Measurements from ENCODE around the gene RTP1. TPM values are rescaled to one million over a fixed set of nuclear protein-coding genes. Genes with fewer than 3 reads are reported as not detected.

Gene RTP1
- total RNA-seq, 1 experiment from 2014 or later = not detected

DNA sequence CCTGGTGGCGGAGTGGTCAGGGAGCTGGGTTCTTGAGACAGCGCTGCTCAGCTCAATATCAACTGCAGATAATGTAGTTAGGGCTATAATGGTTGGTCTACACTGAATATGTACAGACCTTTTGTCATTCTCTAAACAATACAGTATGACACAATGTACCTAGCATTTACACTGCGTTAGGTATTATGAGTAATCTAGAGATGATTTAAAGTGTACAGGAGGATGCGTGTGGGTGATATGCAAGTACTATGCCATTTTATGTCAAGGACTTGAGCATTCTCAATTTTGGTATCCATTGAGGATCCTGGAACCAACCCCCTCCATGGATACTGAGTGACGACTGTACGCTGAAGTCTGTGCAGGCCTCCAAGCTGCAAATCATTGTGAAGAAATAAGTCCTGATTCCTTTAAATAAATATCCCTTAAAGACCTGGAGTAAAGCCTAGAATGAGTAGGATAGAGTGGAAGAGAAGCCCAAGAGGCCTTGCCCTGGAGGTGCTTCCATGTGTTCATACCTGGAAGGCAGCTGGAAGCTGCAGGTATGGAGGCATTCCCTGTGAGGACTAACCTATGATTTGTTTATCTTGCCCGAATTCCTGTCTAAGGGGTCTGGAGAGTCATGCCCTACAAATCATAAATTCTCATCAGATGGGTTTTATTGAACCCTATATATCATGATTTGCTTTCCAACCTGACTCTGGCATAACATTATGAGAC lies 15.7 kb upstream of the RTP1 start:
- CTCF ChIA-PET = no interaction called here
- Histone ChIP-seq H3K9me3 (ENCODE audit: insufficient read depth, low read depth) (no peaks in the 10 kb centered on the region), H2AFZ (no peak overlapping the region), H3K4me2 (no peak overlapping the region), H3K79me2 (ENCODE audit: low read depth) (no peaks in the 10 kb centered on the region), H3K36me3 (ENCODE audit: low read depth) (no peaks in the 10 kb centered on the region), H3K4me3 (no peak overlapping the region), H3K27ac (no peak overlapping the region), H3K9me2 (ENCODE audit: insufficient read depth) (no peaks in the 10 kb centered on the region), H3F3A (ENCODE audit: insufficient read depth, low read depth) (peaks cover 19% of the 10 kb centered on the region), H3K4me1 (replicated peaks; ENCODE audit: insufficient read depth) (peaks cover 20% of the 10 kb centered on the region), H4K20me1 (ENCODE audit: insufficient read depth) (no peaks in the 10 kb centered on the region), H3K27me3 (ENCODE audit: insufficient read depth, low read depth) (no peaks in the 10 kb centered on the region)
- BruUV-seq (replicated peaks) = no TSS peak
- TF ChIP-seq, protein P1, sequence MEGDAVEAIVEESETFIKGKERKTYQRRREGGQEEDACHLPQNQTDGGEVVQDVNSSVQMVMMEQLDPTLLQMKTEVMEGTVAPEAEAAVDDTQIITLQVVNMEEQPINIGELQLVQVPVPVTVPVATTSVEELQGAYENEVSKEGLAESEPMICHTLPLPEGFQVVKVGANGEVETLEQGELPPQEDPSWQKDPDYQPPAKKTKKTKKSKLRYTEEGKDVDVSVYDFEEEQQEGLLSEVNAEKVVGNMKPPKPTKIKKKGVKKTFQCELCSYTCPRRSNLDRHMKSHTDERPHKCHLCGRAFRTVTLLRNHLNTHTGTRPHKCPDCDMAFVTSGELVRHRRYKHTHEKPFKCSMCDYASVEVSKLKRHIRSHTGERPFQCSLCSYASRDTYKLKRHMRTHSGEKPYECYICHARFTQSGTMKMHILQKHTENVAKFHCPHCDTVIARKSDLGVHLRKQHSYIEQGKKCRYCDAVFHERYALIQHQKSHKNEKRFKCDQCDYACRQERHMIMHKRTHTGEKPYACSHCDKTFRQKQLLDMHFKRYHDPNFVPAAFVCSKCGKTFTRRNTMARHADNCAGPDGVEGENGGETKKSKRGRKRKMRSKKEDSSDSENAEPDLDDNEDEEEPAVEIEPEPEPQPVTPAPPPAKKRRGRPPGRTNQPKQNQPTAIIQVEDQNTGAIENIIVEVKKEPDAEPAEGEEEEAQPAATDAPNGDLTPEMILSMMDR (conservative IDR thresholded peaks at IDR 0.05) = no peak
- TF ChIP-seq EZH2 (IDR thresholded peaks at IDR 0.05; ENCODE audit: low read depth) = no peak
- no peak for DNase-seq
- POLR2A ChIA-PET (ENCODE audit: unreplicated experiment) = no interaction called here
- intact Hi-C loops (cut with micrococcal nuclease; ENCODE audit: unreplicated experiment) = no loop called here

DNA sequence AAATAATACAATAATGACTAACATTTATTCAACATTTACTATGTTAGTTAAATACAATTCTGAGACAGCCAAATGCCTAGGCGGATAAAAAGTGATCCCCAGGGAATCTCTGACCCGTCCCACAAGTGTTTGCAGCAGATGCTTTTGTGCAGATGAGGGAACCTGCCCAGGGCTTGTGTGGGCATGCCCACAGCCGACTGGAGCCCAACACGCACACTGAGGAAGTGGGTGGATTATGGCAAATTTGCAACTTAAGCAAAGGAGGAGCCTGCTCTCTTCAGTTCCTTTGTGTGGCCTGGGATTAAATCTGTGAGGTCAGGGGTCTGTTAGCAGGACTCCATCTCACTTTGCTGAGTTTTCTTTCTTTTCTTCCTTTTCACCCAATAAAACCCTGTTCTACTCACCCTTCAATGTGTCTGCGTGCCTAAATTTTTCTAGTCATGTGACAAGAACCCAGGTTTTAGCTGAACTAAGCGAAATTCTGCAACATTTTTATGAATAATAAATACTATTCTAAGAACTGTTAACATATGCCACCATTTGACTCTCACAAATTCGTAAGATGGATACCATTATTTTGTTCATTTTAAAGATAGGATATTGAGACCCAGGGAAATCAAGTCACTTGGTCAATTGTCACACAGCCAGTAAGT lies 13.9 kb upstream of the RTP1 start:
- CTCF ChIA-PET = no interaction called here
- H3K27ac ChIP-seq = no peak overlapping the region
- no peak overlapping the region for H2AFZ ChIP-seq

DNA sequence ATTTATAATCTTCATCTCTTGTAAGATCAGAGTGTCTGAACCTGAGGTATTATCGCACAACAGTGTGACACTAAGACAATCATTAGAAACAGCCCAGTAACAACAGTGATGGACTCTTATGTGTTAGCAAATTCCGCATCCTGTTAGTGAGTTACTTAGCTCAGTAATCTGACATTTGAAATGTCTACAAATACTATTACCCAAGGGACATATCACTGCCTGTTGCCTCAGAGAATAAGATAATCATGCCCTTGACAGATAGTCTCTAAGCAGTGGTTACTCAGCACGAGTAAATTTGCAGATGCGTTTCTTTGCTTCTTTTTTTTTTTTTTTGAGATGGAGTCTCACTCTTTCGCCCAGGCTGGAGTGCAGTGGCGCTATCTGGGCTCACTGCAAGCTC lies 13.4 kb upstream of the RTP1 start:
- Histone ChIP-seq H2AFZ (no peak overlapping the region), H3K9me2 (ENCODE audit: insufficient read depth) (no peaks in the 10 kb centered on the region), H3K4me1 (replicated peaks; ENCODE audit: insufficient read depth) (peaks cover 43% of the 10 kb centered on the region), H3K9me3 (ENCODE audit: insufficient read depth, low read depth) (no peaks in the 10 kb centered on the region), H3K36me3 (ENCODE audit: low read depth) (no peaks in the 10 kb centered on the region), H3K27ac (no peak overlapping the region), H3K4me2 (no peak overlapping the region), H3K27me3 (ENCODE audit: insufficient read depth, low read depth) (no peaks in the 10 kb centered on the region), H3K4me3 (no peak overlapping the region), H3F3A (ENCODE audit: insufficient read depth, low read depth) (peaks cover 42% of the 10 kb centered on the region), H3K79me2 (ENCODE audit: low read depth) (no peaks in the 10 kb centered on the region), H4K20me1 (ENCODE audit: insufficient read depth) (no peaks in the 10 kb centered on the region)
- intact Hi-C loops (cut with micrococcal nuclease; ENCODE audit: unreplicated experiment) = no loop called here
- BruUV-seq (replicated peaks) = no TSS peak
- ChIA-PET POLR2A (ENCODE audit: unreplicated experiment) (no interaction called here), CTCF (no interaction called here)
- TF ChIP-seq, protein P1 (conservative IDR thresholded peaks at IDR 0.05) = no peak
- TF ChIP-seq EZH2 (IDR thresholded peaks at IDR 0.05; ENCODE audit: low read depth) = no peak
- DNase-seq = no peak

More for the DNA sequence above, 13.9 kb upstream of the RTP1 start:
- Histone ChIP-seq H4K20me1 (ENCODE audit: insufficient read depth) (no peaks in the 10 kb centered on the region), H3F3A (ENCODE audit: insufficient read depth, low read depth) (peaks cover 36% of the 10 kb centered on the region), H3K27me3 (ENCODE audit: insufficient read depth, low read depth) (no peaks in the 10 kb centered on the region), H3K9me3 (ENCODE audit: insufficient read depth, low read depth) (no peaks in the 10 kb centered on the region), H3K9me2 (ENCODE audit: insufficient read depth) (no peaks in the 10 kb centered on the region), H3K79me2 (ENCODE audit: low read depth) (no peaks in the 10 kb centered on the region), H3K4me1 (replicated peaks; ENCODE audit: insufficient read depth) (peaks cover 38% of the 10 kb centered on the region), H3K36me3 (ENCODE audit: low read depth) (no peaks in the 10 kb centered on the region), H3K4me2 (no peak overlapping the region), H3K4me3 (no peak overlapping the region)
- no TSS peak for BruUV-seq (replicated peaks)
- intact Hi-C loops (cut with micrococcal nuclease; ENCODE audit: unreplicated experiment) = no loop called here
- DNase-seq = no peak
- POLR2A ChIA-PET (ENCODE audit: unreplicated experiment) = no interaction called here
- no peak for TF ChIP-seq EZH2 (IDR thresholded peaks at IDR 0.05; ENCODE audit: low read depth)
- TF ChIP-seq, protein P1 (conservative IDR thresholded peaks at IDR 0.05) = no peak
